HepG2 (cell line): ENCODE data around the gene SULT6B1. TPM values are rescaled to one million over a fixed set of nuclear protein-coding genes. Genes with fewer than 3 reads are reported as not detected.

Experiments
- ARNT2 ChIP-seq: sonication (generic); formaldehyde crosslinking; IDR thresholded peaks from 2 replicates; pipeline ENCODE4 v1.8.0; 2022; ENCODE audit warnings: mild to moderate bottlenecking, low read depth, missing genetic modification reagents, moderate library complexity
- KDM5A ChIP-seq: fragments of 200-600 bp; sonication (generic); IDR thresholded peaks from 2 replicates; pipeline ENCODE4 v1.7.0; 2018; ENCODE audit warnings: antibody characterized with exemption, mild to moderate bottlenecking, low read length, borderline replicate concordance
- NAIF1 ChIP-seq: sonication (generic); formaldehyde crosslinking; IDR thresholded peaks from 2 replicates; pipeline ENCODE4 v1.5.0; 2020; ENCODE audit warnings: mild to moderate bottlenecking, missing genetic modification reagents, borderline replicate concordance
- NCOA1 ChIP-seq: sonication (generic); formaldehyde crosslinking; IDR thresholded peaks from 2 replicates; pipeline ENCODE4 v1.9.0; 2021; ENCODE audit warnings: missing genetic modification reagents
- REXO4 ChIP-seq: sonication (generic); formaldehyde crosslinking; IDR thresholded peaks from 2 replicates; pipeline ENCODE4 v1.8.0; 2022; ENCODE audit warnings: missing genetic modification reagents, mild to moderate bottlenecking, borderline replicate concordance
- RFX1 ChIP-seq: fragments of 450-650 bp; IDR thresholded peaks from 2 replicates; pipeline ENCODE4 v1.6.1; 2017
- SATB2 ChIP-seq: sonication (generic); formaldehyde crosslinking; IDR thresholded peaks from 2 replicates; pipeline ENCODE4 v1.5.0; 2020; ENCODE audit warnings: missing genetic modification reagents
- SNRNP70 ChIP-seq: fragments of 200-400 bp; formaldehyde crosslinking; IDR thresholded peaks from 2 replicates; pipeline ENCODE4 v1.6.1; 2017; ENCODE audit warnings: mild to moderate bottlenecking, low read depth, low read length, moderate library complexity
- SRSF9 ChIP-seq: fragments of 200-400 bp; formaldehyde crosslinking; IDR thresholded peaks from 2 replicates; pipeline ENCODE4 v1.6.1; 2018; ENCODE audit warnings: borderline replicate concordance, mild to moderate bottlenecking, low read depth, low read length; ENCODE audit not compliant: insufficient read depth, poor library complexity, severe bottlenecking
- STAT5B ChIP-seq: sonication (generic); formaldehyde crosslinking; IDR thresholded peaks from 2 replicates; pipeline ENCODE4 v1.4.0; 2020; ENCODE audit warnings: missing genetic modification reagents
- TEAD3 ChIP-seq: optimal IDR thresholded peaks from 2 replicates; pipeline ENCODE3; 2016; ENCODE audit warnings: borderline replicate concordance
- ZNF263 ChIP-seq: sonication (generic); formaldehyde crosslinking; IDR thresholded peaks from 2 replicates; pipeline ENCODE4 v1.4.0; 2020; ENCODE audit warnings: missing genetic modification reagents
- ZNF34 ChIP-seq: sonication (generic); formaldehyde crosslinking; IDR thresholded peaks from 2 replicates; pipeline ENCODE4 v1.4.0; 2020; ENCODE audit warnings: mild to moderate bottlenecking, missing genetic modification reagents, borderline replicate concordance
- ZNF430 ChIP-seq: sonication (generic); formaldehyde crosslinking; IDR thresholded peaks from 2 replicates; pipeline ENCODE4 v1.9.0; 2021; ENCODE audit warnings: mild to moderate bottlenecking, missing genetic modification reagents
- ZNF614 ChIP-seq: IDR thresholded peaks from 2 replicates; pipeline ENCODE4 v1.6.1; 2018; ENCODE audit warnings: missing biosample characterization, missing genetic modification reagents, inconsistent platforms, borderline replicate concordance
- ZNF615 ChIP-seq: sonication (generic); formaldehyde crosslinking; IDR thresholded peaks from 2 replicates; pipeline ENCODE4 v1.5.0; 2020; ENCODE audit warnings: mild to moderate bottlenecking, missing genetic modification reagents, borderline replicate concordance
- ZNF672 ChIP-seq: sonication (generic); formaldehyde crosslinking; IDR thresholded peaks from 2 replicates; pipeline ENCODE4 v1.8.1; 2022; ENCODE audit warnings: missing genetic modification reagents
- polyA plus RNA-seq, 8 experiments: library from polyadenylated mRNA; depleted of rRNA in 3 of 8; stranded (reverse) in 7 of 8; unstranded in 1 of 8; fragments of >200 nt; fragmentation: Illumina TruSeq in 4 of 8; extraction: Trizol in 4 of 8; gene quantifications; 2 replicates each; pipeline versions ENCODE4 v1.2.1 to v1.2.3, GENCODE V29; 2011 to 2016; ENCODE audit warnings: low read depth in 4 of 8, missing spikeins in 1 of 8, mixed read lengths in 1 of 8; ENCODE audit not compliant: insufficient read depth in 1 of 8
- total RNA-seq, 5 experiments: library from RNA; depleted of rRNA; stranded (reverse); fragments of >200 nt; fragmentation: Illumina TruSeq; extraction: Trizol; gene quantifications; 2 replicates each; pipeline ENCODE4 v1.2.3, GENCODE V29; 2016; ENCODE audit warnings: low read depth in 1 of 5
- TF ChIP-seq, protein P1 (sequence below): sonication (generic); formaldehyde crosslinking; IDR thresholded peaks from 2 replicates; pipeline ENCODE4 v1.5.1; 2020; ENCODE audit warnings: missing genetic modification reagents, mild to moderate bottlenecking, borderline replicate concordance
- TF ChIP-seq, protein P2 (sequence below): sonication (generic); formaldehyde crosslinking; IDR thresholded peaks from 2 replicates; pipeline ENCODE4 v1.4.0; 2020; ENCODE audit warnings: mild to moderate bottlenecking, missing genetic modification reagents
- TF ChIP-seq, protein P3 (sequence below): sonication (generic); formaldehyde crosslinking; IDR thresholded peaks from 2 replicates; pipeline ENCODE4 v1.4.0; 2020; ENCODE audit warnings: missing genetic modification reagents
- TF ChIP-seq, protein P4 (sequence below): sonication (generic); formaldehyde crosslinking; IDR thresholded peaks from 2 replicates; pipeline ENCODE4 v1.4.0; 2020; ENCODE audit warnings: missing genetic modification reagents

The SULT6B1 gene
- total and polyA plus RNA-seq, 2 of the 13 experiments (the other 11 are each of a cell fraction or from before 2014, with no cell fraction given), result not detected

DNA sequence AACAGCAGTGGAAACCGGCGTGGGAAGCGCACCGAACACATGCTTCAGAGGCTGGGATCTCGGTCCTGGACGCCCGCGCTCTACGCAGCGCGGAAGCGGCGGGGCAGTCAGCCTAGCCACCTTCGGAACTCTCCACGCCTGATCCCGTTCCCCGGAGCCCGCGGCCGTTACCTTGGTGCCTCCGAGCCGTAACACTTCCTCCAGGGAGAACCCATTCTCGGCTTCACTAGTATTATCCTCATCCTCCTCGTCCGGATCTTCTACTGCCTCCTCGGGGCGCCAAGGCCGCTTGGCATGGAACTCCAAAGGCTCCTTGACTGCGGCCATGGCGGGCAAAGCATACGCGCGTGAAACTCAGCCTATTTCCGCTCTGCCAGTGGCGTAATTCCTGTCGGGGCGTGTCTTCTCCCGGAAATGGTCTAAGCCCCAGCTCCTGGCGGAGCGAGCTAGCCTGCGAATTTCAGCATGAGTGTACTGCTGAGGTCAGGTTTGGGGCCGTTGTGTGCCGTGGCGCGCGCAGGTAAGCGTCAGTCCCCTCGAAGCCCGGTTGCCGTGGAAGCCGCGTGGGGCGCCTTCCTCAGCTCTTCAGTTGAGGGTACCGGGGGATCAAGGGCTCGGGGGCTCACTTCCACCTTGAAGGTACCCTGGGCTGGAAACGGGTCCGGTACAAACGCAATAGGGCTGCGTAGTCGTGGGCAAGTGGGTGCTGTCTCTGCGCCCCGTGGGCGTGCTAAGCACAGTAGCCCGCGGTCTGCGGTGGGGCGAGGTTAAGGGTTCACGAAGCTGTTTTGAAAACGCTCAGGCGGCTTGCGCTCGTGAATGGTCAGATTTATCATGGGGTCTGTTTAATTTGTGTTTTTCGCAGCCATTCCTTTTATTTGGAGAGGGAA, 43.0 kb upstream of the SULT6B1 start, which contains the start of the genes CEBPZ and NDUFAF7 (continued):
- TF ChIP-seq SRSF9, result no peak
- TF ChIP-seq TEAD3, result no peak
- TF ChIP-seq, protein P1, sequence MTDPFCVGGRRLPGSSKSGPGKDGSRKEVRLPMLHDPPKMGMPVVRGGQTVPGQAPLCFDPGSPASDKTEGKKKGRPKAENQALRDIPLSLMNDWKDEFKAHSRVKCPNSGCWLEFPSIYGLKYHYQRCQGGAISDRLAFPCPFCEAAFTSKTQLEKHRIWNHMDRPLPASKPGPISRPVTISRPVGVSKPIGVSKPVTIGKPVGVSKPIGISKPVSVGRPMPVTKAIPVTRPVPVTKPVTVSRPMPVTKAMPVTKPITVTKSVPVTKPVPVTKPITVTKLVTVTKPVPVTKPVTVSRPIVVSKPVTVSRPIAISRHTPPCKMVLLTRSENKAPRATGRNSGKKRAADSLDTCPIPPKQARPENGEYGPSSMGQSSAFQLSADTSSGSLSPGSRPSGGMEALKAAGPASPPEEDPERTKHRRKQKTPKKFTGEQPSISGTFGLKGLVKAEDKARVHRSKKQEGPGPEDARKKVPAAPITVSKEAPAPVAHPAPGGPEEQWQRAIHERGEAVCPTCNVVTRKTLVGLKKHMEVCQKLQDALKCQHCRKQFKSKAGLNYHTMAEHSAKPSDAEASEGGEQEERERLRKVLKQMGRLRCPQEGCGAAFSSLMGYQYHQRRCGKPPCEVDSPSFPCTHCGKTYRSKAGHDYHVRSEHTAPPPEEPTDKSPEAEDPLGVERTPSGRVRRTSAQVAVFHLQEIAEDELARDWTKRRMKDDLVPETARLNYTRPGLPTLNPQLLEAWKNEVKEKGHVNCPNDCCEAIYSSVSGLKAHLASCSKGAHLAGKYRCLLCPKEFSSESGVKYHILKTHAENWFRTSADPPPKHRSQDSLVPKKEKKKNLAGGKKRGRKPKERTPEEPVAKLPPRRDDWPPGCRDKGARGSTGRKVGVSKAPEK, result no peak
- no peak for TF ChIP-seq ZNF672
- no peak; the same call in 1 of the 2 replicates for TF ChIP-seq ZNF34 (CRISPR knock-in tag)
- TF ChIP-seq, protein P2, sequence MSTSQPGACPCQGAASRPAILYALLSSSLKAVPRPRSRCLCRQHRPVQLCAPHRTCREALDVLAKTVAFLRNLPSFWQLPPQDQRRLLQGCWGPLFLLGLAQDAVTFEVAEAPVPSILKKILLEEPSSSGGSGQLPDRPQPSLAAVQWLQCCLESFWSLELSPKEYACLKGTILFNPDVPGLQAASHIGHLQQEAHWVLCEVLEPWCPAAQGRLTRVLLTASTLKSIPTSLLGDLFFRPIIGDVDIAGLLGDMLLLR (CRISPR knock-in tag), result peak; percentile 54; the same call in 1 of the 2 replicates
- 0 out of 2 replicates have a peak, but pooled peaks have one; percentile 58 for TF ChIP-seq ZNF615
- TF ChIP-seq KDM5A, result peak; percentile 87
- TF ChIP-seq STAT5B (CRISPR knock-in tag), result no peak
- TF ChIP-seq RFX1, result no peak
- TF ChIP-seq REXO4 (CRISPR knock-in tag), result peak; percentile 62; the same call in 1 of the 2 replicates
- TF ChIP-seq, protein P3, sequence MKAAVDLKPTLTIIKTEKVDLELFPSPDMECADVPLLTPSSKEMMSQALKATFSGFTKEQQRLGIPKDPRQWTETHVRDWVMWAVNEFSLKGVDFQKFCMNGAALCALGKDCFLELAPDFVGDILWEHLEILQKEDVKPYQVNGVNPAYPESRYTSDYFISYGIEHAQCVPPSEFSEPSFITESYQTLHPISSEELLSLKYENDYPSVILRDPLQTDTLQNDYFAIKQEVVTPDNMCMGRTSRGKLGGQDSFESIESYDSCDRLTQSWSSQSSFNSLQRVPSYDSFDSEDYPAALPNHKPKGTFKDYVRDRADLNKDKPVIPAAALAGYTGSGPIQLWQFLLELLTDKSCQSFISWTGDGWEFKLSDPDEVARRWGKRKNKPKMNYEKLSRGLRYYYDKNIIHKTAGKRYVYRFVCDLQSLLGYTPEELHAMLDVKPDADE (CRISPR knock-in tag), result 0 out of 2 replicates have a peak, but pooled peaks have one; percentile 38
- no peak for TF ChIP-seq NCOA1 (CRISPR knock-in tag)
- peak; percentile 20; the same call in 1 of the 2 replicates for TF ChIP-seq SATB2 (CRISPR knock-in tag)
- TF ChIP-seq ARNT2 (CRISPR knock-in tag), result peak; percentile 88
- peak; percentile 36; the same call in 1 of the 2 replicates for TF ChIP-seq ZNF263 (CRISPR knock-in tag)
- peak; percentile 79; the same call in 1 of the 2 replicates for TF ChIP-seq ZNF430
- TF ChIP-seq, protein P4, sequence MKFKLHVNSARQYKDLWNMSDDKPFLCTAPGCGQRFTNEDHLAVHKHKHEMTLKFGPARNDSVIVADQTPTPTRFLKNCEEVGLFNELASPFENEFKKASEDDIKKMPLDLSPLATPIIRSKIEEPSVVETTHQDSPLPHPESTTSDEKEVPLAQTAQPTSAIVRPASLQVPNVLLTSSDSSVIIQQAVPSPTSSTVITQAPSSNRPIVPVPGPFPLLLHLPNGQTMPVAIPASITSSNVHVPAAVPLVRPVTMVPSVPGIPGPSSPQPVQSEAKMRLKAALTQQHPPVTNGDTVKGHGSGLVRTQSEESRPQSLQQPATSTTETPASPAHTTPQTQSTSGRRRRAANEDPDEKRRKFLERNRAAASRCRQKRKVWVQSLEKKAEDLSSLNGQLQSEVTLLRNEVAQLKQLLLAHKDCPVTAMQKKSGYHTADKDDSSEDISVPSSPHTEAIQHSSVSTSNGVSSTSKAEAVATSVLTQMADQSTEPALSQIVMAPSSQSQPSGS (CRISPR knock-in tag), result peak; percentile 90
- peak; percentile 78; the same call in 1 of the 2 replicates for TF ChIP-seq ZNF614 (CRISPR knock-in tag)
- TF ChIP-seq NAIF1, result peak; percentile 21; the same call in 1 of the 2 replicates
- TF ChIP-seq SNRNP70, result no peak
